Choroid plexus epithelial cell (primary cell): ENCODE data around the gene DNAH9.

Source experiments
- DNase-seq: peaks from one replicate; pipeline ENCODE4 v3.0.0-alpha.2; 2010; ENCODE audit warnings: low read depth
- H3K4me3 ChIP-seq: 2 replicates; pipeline ENCODE4 v1.5.1; 2011; ENCODE audit warnings: low read depth, mild to moderate bottlenecking, control low read depth, low read length, moderate library complexity
- CTCF ChIP-seq: conservative IDR thresholded peaks from 2 replicates; pipeline ENCODE4 v1.5.1; 2011; ENCODE audit warnings: low read depth, mild to moderate bottlenecking, control low read depth, inconsistent platforms, low read length, moderate library complexity

DNAH9 gene

GRCh38 chr17:11739351-11739750 lies 141.1 kb downstream of the DNAH9 start:
- no peak for TF ChIP-seq CTCF
- no peak overlapping the region for H3K4me3 ChIP-seq
- no peak for DNase-seq

GRCh38 chr17:11739848-11740247 lies 141.6 kb downstream of the DNAH9 start:
- no peak for DNase-seq
- H3K4me3 ChIP-seq: no peak overlapping the region
- no peak for TF ChIP-seq CTCF

DNA sequence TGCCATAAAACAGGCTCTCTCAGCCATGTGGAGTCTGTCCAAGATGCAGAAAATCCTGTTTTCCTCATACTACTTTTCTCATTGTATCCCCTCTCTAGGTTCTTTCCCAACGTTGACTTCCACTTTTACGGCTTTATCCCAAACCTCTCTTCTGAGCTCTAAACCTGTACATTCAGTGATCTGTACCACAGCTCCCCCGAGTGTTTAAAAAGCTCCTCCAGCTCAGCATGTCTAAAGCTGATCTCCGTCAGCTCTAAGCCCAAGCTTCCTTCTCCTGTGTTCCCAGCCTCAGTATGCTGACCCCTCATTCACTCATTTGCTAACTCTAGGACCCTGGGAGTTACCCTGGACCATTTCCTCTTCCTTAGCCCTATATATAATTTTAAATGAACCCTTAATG lies 144.6 kb downstream of the DNAH9 start:
- TF ChIP-seq CTCF: no peak
- no peak for DNase-seq
- no peak overlapping the region for H3K4me3 ChIP-seq

- no peak for TF ChIP-seq CTCF
- no peak overlapping the region for H3K4me3 ChIP-seq
- no peak for DNase-seq
These were observed 146.4 kb downstream of the DNAH9 start for GRCh38 chr17:11744696-11745095.

DNA sequence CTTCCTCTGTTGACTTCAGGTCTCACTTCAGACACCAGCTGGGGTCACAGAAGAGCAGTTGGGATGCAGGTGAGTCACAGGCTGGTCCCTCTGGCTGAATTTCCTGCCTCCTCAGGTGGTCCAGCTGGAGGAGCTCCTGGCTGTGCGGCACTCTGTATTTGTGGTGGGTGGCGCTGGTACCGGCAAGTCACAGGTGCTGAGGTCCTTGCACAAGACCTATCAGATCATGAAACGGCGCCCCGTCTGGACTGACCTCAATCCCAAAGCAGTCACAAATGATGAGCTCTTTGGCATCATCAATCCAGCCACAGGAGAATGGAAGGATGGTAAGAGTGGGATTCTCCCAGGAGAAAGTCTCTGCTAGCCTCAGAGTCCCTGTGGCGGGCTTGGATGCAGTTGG lies 149.2 kb downstream of the DNAH9 start:
- no peak overlapping the region for H3K4me3 ChIP-seq
- no peak for TF ChIP-seq CTCF
- DNase-seq: no peak

- DNase-seq: no peak
- H3K4me3 ChIP-seq: no peak overlapping the region
- TF ChIP-seq CTCF: no peak
These were observed 159.5 kb downstream of the DNAH9 start for GRCh38 chr17:11757815-11758214.

DNA sequence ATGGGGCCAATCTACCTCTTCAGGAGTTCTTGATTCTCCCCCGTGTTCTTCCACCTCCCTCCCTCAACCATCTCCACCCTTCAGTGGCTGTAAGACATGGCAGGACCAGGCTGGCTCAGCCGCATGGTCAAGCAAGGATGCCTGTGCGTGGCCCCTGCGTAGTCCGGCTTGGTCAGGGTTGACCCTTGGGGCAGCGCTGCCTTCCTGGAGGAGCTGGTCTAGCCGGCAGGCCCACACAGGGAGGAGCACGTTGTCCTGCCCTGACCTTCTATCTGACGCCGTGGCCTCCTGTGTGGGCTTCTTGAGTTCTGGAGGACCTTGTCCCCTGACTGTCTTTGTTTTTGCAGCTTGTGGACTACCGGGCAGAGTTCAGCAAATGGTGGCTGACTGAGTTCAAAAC lies 169.8 kb downstream of the DNAH9 start:
- DNase-seq: no peak
- H3K4me3 ChIP-seq: no peak overlapping the region
- no peak for TF ChIP-seq CTCF
